ENCODE data around the gene ADARB1.
A peak's percentile ranks its signal among the peaks of the same experiment; 100 is the strongest.
"Not testable (repeated sequence)": the region's sequence is repeated elsewhere in the genome, so short reads cannot be mapped to it uniquely, and the experiment has no call there.

Gene ADARB1, protein sequence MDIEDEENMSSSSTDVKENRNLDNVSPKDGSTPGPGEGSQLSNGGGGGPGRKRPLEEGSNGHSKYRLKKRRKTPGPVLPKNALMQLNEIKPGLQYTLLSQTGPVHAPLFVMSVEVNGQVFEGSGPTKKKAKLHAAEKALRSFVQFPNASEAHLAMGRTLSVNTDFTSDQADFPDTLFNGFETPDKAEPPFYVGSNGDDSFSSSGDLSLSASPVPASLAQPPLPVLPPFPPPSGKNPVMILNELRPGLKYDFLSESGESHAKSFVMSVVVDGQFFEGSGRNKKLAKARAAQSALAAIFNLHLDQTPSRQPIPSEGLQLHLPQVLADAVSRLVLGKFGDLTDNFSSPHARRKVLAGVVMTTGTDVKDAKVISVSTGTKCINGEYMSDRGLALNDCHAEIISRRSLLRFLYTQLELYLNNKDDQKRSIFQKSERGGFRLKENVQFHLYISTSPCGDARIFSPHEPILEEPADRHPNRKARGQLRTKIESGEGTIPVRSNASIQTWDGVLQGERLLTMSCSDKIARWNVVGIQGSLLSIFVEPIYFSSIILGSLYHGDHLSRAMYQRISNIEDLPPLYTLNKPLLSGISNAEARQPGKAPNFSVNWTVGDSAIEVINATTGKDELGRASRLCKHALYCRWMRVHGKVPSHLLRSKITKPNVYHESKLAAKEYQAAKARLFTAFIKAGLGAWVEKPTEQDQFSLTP

GRCh38 chr21:45074048-45074817 is at the start of gene ADARB1:
Gene ADARB1 (plus strand): TSS chr21:45074580. CDS start chr21:45171657, 97,077 bp downstream.
- Histone ChIP-seq H3K27ac (peak within 1 kb of the TSS; percentile 96 to 98), H3K4me3 (peak within 1 kb of the TSS; percentile 97)
- TF ChIP-seq CTCF (IDR thresholded peaks at IDR 0.05) = no peak
- DNase-seq (ENCODE audit: low spot score) = peak; percentile 81

- peak; percentile 68 for DNase-seq (ENCODE audit: low spot score)
- TF ChIP-seq CTCF (IDR thresholded peaks at IDR 0.05) = no peak
- H3K27ac ChIP-seq = peak overlapping the region; percentile 67
- no peak overlapping the region for H3K4me3 ChIP-seq
Measured at GRCh38 chr21:45026066-45026745, 48.2 kb upstream of the ADARB1 start.

GRCh38 chr21:45026826-45027225 is 47.6 kb upstream of the ADARB1 start:
- Histone ChIP-seq H3K4me3 (no peak overlapping the region), H3K27ac (peak overlapping the region; percentile 67)
- no peak for TF ChIP-seq CTCF (IDR thresholded peaks at IDR 0.05)
- no peak for DNase-seq (ENCODE audit: low spot score)

DNA sequence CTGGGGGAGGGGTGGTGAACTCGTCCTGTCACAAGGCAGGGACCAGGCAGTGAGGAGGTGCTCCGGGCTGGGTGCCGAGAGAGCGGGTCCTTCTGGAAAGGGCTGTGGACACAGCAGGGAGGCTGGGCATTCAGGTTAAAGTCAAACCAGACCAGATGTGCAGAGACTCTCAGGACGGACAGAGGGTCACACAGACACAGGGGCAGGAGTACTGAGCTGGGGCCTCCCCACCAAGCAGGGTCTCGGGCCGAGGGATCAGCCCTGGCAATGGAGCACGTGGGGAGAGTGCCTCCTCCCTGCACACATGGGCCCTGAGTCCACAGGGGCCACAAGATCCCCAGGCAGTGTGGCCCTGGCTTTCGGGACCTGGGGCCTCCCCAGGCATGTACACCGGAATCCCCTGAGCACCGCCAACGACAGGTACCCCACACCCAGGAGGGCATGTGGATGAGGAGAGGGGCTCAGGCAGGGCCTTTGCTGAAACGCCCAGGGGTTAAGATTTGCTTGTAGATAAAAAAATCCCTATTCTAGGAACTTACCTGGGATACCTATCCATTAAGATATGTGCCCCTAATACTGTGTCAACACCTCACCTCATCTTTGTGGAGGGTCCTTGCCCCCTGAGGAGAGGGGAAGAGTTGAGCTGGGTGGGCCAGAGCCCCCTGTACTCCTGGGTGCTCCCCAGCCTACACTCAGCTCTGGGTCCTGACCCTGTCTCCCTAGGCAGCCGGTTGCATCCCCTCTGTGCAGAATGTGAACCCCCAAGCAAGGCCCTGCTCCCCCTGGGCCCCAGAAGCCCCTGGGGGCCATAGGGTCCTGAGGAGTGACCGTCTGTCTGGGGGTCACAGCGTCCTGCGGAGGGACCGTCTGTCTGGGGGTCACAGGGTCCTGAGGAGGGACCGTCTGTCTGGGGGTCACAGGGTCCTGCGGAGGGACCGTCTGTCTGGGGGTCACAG is 46.9 kb upstream of the ADARB1 start:
- Histone ChIP-seq H3K27ac (peak overlapping the region; percentile 67), H3K4me3 (no peak overlapping the region)
- peak; percentile 63 for DNase-seq (ENCODE audit: low spot score)
- TF ChIP-seq CTCF (IDR thresholded peaks at IDR 0.05) = no peak

GRCh38 chr21:45028645-45029044 is 45.7 kb upstream of the ADARB1 start:
- peak; percentile 40 for DNase-seq (ENCODE audit: low spot score)
- H3K27ac ChIP-seq, H3K4me3 ChIP-seq: not testable (repeated sequence)

DNA sequence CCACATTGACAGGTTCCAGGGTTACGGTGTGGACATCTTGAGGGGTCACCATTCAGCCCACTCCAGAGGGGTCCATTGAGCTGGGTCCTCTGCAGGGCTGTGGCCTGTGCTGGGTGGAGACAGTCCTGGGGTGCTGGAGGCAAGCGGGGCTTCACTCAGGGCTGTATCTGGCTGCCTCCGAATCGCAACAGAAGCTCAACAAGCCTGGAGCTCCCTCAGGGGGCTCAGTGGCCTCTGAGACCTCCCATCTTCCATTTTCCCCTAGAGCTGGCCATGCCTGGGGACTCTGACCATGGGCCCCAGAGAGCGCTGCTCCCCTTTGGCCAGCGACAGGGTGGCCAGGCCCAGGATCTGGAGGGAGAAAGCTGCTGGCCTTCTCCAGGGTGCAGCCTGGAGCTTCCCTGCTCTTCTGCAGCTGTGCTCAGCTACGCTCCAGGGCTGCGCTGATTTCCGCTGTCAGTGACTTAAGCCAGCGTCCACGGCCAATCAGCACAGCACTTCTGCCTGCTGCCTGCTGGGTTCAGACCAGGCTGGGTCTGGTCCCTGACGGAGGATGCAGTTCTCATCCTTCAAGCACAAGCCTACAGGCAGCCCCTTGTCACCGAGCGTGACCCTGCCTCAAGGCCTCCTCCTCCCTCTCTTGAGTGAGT is 45.0 kb upstream of the ADARB1 start:
- Histone ChIP-seq H3K27ac (peak overlapping the region in 1 of 2 donors; percentile 98), H3K4me3 (no peak overlapping the region)
- no peak for TF ChIP-seq CTCF (IDR thresholded peaks at IDR 0.05)
- DNase-seq (ENCODE audit: low spot score) = peak; percentile 74
